HG02938 (cell line): Measurements from ENCODE around the gene SLAMF1.
"Not testable (repeated sequence)": the region's sequence is repeated elsewhere in the genome, so short reads cannot be mapped to it uniquely, and the experiment has no call there.

Experiments
- ATAC-seq: cut with Tn5 transposase; IDR thresholded peaks from one replicate; pipeline ENCODE4 v1.9.1; 2021; ENCODE audit warnings: mild to moderate bottlenecking, moderate library complexity; ENCODE audit not compliant: unreplicated experiment

Gene SLAMF1

DNA sequence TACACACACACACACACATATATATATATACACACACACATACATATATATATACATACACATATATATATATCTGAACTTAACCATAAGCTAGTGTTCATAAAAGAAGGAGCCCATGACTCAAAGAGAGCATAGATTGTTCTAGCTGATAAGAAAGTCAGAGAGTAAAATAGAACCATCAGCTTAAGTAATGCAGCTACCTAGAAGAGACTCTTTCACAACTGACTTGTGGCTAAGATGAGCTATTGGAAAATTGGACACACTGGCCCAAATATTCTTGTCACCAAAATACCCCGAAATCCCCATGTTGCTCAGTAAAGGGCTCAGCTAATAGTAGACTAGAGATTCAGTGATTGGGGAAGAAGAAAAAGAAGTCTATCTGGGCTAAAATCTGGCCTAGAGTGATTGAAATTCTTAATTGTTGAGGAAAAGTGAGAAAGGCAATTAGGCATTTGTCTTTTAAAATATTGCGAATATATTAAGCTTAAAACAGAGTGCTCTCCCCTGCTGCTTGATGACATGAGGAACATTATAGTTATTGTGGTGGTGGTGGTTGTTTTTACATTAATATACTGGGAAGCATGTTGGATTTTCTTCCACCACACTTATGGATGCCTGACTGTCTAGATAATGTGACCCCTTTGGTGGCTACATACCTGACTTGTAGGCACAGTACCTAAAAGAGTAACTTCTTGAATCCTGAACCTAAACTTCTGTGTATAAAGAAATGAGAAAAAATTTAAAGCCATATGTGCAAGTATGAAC, 6.3 kb downstream of the SLAMF1 start:
- no peak for ATAC-seq

GRCh38 chr1:160639652-160640051, 7.2 kb downstream of the SLAMF1 start:
- no peak for ATAC-seq

DNA sequence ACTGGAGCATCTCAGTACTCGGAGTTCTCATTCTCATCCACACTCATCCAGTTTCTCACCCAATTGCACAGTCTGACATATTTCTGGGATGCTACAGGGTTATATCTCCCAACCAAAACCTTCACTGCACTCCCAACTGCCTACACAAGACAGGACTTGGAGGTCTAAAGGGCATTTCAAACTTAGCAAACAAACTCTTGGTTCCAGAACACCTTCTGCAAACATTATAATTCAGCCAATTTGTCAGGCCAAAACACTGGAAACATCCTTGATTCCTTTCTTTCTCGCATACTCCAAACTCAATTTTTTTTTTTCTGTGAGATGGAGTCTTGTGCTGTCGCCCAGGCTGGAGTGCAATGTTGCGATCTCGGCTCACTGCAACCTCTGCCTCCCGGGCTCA, 7.9 kb downstream of the SLAMF1 start:
- ATAC-seq: no peak

DNA sequence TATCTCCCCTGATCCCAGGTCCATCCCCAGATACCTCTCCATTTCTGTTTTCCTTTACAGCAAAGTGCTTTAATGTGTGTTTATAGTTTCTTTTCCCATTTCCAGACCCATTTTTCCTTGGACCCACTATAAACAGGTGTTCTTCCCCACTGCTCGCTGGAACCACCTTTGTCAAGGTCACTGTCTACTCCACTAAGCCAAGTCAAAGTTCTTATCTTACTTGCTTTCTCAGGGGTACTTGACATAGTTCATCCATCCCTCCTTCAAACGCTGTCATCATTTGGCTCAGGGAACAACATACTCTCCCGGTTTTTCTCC, 8.3 kb downstream of the SLAMF1 start:
- no peak for ATAC-seq

- ATAC-seq: no peak
These were observed 8.9 kb downstream of the SLAMF1 start for GRCh38 chr1:160637821-160638539.

DNA sequence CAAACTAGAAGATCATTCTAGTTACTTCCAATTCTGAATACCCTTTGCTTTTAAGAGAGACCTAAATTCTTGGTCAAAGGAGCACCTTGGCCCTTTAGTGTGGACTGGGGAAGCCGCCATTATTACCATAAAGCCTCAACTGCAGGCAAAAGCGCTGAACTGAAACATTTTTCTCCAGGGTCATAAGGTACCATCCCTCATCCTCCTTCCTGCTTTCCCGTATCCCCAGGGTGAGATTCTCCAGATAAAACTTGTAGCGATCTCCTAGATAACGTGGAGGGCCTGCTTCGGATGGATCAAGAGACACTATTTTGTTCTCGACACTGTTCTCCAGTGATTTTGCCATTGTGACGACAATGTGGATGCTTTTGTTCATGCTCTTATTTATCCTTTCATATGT, 9.8 kb downstream of the SLAMF1 start:
- no peak for ATAC-seq

DNA sequence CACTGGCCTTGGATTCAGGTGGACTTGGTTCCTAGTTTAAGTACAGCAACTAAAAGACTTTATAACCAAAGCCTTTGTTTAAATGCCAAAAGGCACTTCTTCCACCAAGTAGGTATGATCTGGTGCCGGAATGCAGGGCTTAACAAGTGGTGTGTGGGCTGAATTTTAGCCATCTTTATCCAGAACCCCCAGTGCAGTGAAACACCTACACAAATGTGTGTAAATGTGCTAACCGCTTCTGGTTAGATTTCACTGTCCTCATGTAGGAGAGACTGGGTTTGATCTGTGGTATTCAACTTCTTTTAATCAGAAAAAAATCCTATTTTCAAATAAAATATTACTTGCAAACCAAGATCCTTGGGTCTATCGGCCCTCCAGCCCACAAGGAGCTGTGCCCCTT, 10.3 kb downstream of the SLAMF1 start:
- no peak for ATAC-seq

- ATAC-seq: no peak
These were observed 10.8 kb downstream of the SLAMF1 start for GRCh38 chr1:160636076-160636475.

DNA sequence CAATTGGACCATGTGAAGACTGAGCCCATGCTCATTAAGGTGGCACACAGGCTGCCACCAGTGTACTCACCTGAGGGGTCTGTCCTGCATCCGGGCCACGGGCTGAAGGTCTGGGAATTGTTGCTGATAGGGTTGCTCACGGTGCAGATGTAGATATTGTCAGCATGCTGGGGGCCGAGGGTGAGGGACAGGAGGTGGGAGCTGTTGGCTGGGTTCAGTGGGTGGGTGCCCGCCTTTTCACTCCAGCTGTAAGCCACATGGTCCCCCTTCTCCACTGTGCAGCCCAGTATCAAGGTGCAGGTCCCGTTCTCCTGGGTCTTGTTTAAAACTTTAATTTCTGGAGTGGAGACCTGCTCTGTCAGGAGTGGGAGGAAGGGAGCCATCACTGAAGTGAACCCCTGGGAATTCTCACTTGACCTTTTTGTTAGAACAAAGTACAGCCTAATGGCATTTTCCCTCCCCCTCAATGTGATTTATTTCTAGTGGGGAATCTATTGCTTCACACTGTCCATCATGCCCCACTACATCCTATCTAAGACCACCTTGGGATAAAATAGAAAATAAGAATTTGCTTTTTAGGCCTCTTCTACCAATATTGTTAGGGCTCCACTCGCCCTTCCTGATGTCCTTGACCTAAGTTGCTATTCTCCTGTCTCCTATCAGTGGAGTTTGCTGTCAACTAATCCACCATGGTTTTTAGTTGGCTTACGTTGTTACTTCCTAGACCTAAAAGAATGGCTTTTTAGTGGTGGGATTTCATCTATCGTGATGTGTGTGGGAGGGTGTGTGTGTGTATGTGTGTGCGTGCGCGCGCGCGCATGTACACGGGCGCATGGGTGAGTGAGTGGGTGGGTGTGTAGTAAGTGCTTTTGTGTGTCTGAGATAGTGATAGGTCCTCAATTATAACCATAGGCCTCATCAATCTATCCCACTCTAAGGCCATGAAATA, 12.0 kb downstream of the SLAMF1 start:
- ATAC-seq: no peak

GRCh38 chr1:160633330-160633903, 13.4 kb downstream of the SLAMF1 start:
- ATAC-seq: no peak

DNA sequence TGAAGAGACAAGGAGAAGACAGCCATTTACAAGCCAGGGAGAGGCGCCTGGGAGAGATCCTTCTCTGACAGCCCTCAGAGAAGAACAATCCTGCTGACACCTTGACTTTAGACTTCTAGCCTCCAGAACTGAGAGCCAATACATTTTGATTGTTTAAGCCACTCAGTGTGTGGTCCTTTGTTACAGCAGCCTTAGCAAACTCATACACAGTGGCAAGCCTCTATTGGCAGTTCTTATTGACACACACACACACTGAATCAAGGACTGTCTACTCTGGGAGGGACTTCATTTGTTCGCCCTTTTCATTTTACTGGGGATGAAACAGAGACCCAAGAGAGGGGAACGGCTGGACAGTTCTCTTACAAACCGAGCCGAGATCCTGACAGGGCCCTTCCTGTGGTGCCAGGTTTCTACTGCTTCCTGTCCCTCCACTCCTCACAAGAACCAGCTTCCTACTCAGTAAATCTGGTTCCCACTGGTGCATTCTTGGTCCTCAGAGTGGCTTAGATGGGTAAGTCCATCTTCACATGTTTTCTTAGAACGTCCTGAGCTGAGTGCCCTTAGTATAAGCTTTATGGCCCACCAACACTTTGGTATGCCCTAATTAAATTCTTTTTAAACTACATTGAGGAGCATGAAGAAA, 14.7 kb downstream of the SLAMF1 start:
- ATAC-seq: no peak

DNA sequence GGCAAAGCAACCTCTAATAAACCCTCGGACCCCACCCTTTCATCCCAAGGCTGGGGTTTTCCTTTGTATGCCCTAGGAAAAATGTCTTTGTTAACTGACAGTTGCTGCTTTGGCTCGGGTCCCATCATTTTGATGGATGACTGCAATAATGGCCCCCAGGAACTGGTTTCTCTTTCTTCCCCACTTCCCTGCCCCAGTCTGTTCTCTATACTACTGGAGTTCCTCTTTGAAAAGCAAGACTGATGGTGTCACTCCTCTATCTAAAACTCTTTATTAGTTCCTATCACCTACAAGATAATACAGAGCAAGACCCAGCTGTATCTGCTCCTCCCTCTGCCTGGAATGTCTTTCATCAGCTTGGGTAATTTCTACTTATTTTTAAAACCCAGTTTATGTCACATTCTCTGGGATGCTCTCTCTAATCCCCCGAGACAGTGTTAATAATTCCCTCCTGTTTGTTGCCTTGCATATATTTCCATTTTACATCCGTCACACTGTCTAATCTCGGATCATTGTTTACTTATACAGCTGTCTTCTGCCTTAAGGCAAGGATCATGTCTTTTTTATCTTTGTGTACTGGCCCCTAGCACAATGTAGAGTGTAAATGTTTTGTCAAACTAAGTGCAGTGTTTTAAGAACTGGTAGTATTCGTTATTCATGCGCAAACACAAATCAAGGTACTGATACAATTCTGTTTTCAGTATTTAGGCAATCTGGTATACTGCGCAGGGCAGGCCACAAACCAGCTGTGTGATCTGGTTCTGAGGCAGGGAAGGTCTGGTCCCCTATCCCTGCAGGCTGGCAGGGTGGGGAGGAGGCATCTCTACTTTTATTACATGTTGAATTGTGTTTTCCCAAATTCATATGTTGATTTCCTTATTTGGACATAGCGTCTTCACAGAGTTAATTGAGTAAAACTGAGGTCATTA, 16.1 kb downstream of the SLAMF1 start:
- ATAC-seq: no peak

DNA sequence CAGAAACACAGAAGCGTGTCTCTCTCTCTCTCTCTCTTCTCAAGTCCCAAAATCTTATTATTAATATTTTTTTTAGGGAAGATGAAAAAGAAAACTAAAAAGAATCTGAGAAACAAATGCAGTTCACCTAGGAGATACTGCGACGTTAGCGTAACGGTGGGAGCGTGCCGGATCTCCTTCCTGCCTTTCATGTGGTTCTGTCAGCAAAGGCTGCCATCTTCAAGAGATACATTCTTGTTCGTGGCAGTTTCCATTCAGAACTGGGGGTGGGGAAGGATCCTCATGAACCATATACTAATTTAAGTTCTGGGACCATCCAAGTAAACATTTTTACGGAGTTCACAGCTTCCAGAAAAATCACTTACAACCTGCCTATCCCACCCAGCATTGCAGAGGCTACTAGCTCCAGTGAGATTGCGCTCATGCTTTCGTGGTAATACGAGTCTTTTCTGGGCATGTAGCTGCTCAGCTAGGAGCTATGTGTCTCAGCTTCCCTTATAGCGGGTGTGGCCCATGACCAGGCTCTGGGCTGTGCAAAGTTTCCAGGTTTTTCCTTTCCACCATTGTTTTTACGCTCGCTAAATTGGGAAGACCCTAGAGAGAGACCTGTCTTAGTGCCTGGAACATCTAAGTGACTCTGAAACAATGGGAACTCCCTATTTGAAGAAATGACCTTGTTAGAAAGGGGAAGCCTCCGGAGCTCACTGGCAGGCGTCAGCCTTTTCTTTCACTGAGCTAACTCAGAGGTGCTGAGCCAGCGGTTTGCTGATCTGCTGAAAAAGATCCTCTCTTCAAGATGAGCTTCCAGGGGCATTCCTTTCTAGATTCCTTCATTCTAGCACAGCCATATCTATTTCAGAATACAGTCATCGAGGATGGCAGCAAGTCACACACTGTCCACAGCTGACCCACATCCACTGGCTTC, 17.3 kb downstream of the SLAMF1 start:
- ATAC-seq: no peak

- no peak for ATAC-seq
These were observed 18.0 kb downstream of the SLAMF1 start for GRCh38 chr1:160628799-160629263.

GRCh38 chr1:160627677-160628289, 19.1 kb downstream of the SLAMF1 start:
- ATAC-seq: not testable (repeated sequence)

DNA sequence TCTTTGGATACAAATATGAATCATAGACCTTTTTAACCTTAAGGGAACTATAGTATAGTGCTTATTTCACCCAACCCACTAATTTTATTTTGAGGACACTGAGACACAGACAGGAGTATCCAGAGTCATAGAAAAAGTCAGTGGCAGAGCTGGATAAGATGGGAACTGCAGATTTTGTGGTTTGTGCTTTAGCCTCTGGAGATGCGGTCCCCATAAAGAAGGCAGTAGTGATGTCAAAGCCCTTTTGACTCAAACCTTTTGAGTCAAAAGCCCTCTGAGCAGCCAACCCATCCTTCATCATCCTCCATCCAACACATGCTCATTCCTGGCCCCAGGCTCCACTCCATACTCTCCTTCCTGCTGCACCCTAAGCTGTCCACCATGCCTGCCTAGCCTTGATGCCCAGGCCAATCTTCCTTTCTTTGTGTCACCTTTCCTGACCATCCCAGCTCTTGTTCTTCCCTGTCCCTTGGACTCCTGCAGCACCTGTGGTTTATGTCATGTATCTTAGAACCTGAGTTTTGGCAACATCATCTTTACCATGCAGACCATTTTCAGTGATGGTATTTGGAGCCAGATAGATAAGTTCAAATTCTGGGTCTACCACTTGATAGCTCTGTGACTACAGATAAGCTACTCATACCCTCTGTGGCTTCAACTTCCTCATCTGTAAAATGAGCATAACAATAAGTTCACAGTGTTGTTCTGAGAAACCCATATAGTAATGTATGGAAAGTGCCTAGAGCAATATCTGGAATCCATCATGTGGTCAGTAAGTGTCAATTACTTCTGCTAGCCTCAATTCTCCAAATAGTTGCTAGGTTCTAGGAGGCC, 20.1 kb downstream of the SLAMF1 start:
- peak; percentile 37 for ATAC-seq
